HepG2 (cell line): ENCODE results near the gene CD300A. TPM values are rescaled to one million over a fixed set of nuclear protein-coding genes. Genes with fewer than 3 reads are reported as not detected.

ENCODE experiments used
- ATF7 ChIP-seq, 2 experiments: fragments of 450-650 bp in 1 of 2; sonication (generic) in 1 of 2; formaldehyde crosslinking in 1 of 2; IDR thresholded peaks; 2 replicates each; pipeline versions ENCODE4 v1.4.0 to v1.6.1; 2016 to 2020; ENCODE audit warnings: antibody characterized with exemption in 1 of 2, mild to moderate bottlenecking in 1 of 2, missing genetic modification reagents in 1 of 2
- CBX5 ChIP-seq: sonication (generic); formaldehyde crosslinking; IDR thresholded peaks from 2 replicates; pipeline ENCODE4 v1.4.0; 2020; ENCODE audit warnings: missing genetic modification reagents, borderline replicate concordance
- HOXD1 ChIP-seq: sonication (generic); formaldehyde crosslinking; IDR thresholded peaks from 2 replicates; pipeline ENCODE4 v1.5.0; 2020; ENCODE audit warnings: missing genetic modification reagents
- MEIS2 ChIP-seq: sonication (generic); formaldehyde crosslinking; IDR thresholded peaks from 2 replicates; pipeline ENCODE4 v1.9.0; 2021; ENCODE audit warnings: mild to moderate bottlenecking, missing genetic modification reagents
- REL ChIP-seq: sonication (generic); formaldehyde crosslinking; conservative IDR thresholded peaks from 2 replicates; pipeline ENCODE4 v1.8.0; 2022; ENCODE audit warnings: mild to moderate bottlenecking, missing genetic modification reagents, moderate library complexity
- SMARCC2 ChIP-seq: fragments of 450-650 bp; IDR thresholded peaks from 2 replicates; pipeline ENCODE4 v1.6.1; 2017; ENCODE audit warnings: antibody characterized with exemption, mild to moderate bottlenecking
- TCF7 ChIP-seq: sonication (generic); IDR thresholded peaks from 2 replicates; pipeline ENCODE4 v1.6.1; 2016; ENCODE audit warnings: antibody characterized with exemption, low read depth
- TEAD2 ChIP-seq: sonication (generic); formaldehyde crosslinking; IDR thresholded peaks from 2 replicates; pipeline ENCODE4 v1.9.0; 2021; ENCODE audit warnings: missing genetic modification reagents
- ZNF10 ChIP-seq: sonication (generic); formaldehyde crosslinking; IDR thresholded peaks from 2 replicates; pipeline ENCODE4 v1.4.0; 2020; ENCODE audit warnings: mild to moderate bottlenecking, low read depth, missing genetic modification reagents, borderline replicate concordance
- ZNF256 ChIP-seq: sonication (generic); formaldehyde crosslinking; conservative IDR thresholded peaks from 2 replicates; pipeline ENCODE4 v1.4.0; 2020; ENCODE audit warnings: missing genetic modification reagents
- ZNF619 ChIP-seq: sonication (generic); formaldehyde crosslinking; IDR thresholded peaks from 2 replicates; pipeline ENCODE4 v1.4.0; 2020; ENCODE audit warnings: mild to moderate bottlenecking, missing genetic modification reagents
- ZNF672 ChIP-seq: sonication (generic); formaldehyde crosslinking; IDR thresholded peaks from 2 replicates; pipeline ENCODE4 v1.8.1; 2022; ENCODE audit warnings: missing genetic modification reagents
- ZNF766 ChIP-seq: sonication (generic); formaldehyde crosslinking; IDR thresholded peaks from 2 replicates; pipeline ENCODE4 v1.5.0; 2020; ENCODE audit warnings: missing genetic modification reagents, borderline replicate concordance
- ZSCAN25 ChIP-seq: sonication (generic); formaldehyde crosslinking; IDR thresholded peaks from 2 replicates; pipeline ENCODE4 v1.8.0; 2022; ENCODE audit warnings: mild to moderate bottlenecking, missing genetic modification reagents
- polyA plus RNA-seq, 8 experiments: library from polyadenylated mRNA; depleted of rRNA in 3 of 8; stranded (reverse) in 7 of 8; unstranded in 1 of 8; fragments of >200 nt; fragmentation: Illumina TruSeq in 4 of 8; extraction: Trizol in 4 of 8; gene quantifications; 2 replicates each; pipeline versions ENCODE4 v1.2.1 to v1.2.3, GENCODE V29; 2011 to 2016; ENCODE audit warnings: low read depth in 4 of 8, missing spikeins in 1 of 8, mixed read lengths in 1 of 8; ENCODE audit not compliant: insufficient read depth in 1 of 8
- total RNA-seq, 5 experiments: library from RNA; depleted of rRNA; stranded (reverse); fragments of >200 nt; fragmentation: Illumina TruSeq; extraction: Trizol; gene quantifications; 2 replicates each; pipeline ENCODE4 v1.2.3, GENCODE V29; 2016; ENCODE audit warnings: low read depth in 1 of 5
- TF ChIP-seq, protein P1 (sequence below): IDR thresholded peaks from 2 replicates; pipeline ENCODE4 v1.6.1; 2016; ENCODE audit warnings: low read depth, control low read depth
- TF ChIP-seq, protein P2 (sequence below): sonication (generic); formaldehyde crosslinking; IDR thresholded peaks from 2 replicates; pipeline ENCODE4 v1.4.0; 2020; ENCODE audit warnings: mild to moderate bottlenecking, missing genetic modification reagents, borderline replicate concordance
- TF ChIP-seq, protein P3 (sequence below): sonication (generic); formaldehyde crosslinking; IDR thresholded peaks from 2 replicates; pipeline ENCODE4 v1.5.1; 2020; ENCODE audit warnings: missing genetic modification reagents, mild to moderate bottlenecking, borderline replicate concordance
- TF ChIP-seq, protein P4 (sequence below): sonication (generic); formaldehyde crosslinking; IDR thresholded peaks from 2 replicates; pipeline ENCODE4 v1.5.0; 2020; ENCODE audit warnings: missing genetic modification reagents, mild to moderate bottlenecking, borderline replicate concordance
- TF ChIP-seq, protein P5 (sequence below): fragments of 450-650 bp; IDR thresholded peaks from 2 replicates; pipeline ENCODE4 v1.6.1; 2016

The CD300A gene
- total and polyA plus RNA-seq, 2 of the 13 experiments (the other 11 are each of a cell fraction or from before 2014, with no cell fraction given): not detected

DNA sequence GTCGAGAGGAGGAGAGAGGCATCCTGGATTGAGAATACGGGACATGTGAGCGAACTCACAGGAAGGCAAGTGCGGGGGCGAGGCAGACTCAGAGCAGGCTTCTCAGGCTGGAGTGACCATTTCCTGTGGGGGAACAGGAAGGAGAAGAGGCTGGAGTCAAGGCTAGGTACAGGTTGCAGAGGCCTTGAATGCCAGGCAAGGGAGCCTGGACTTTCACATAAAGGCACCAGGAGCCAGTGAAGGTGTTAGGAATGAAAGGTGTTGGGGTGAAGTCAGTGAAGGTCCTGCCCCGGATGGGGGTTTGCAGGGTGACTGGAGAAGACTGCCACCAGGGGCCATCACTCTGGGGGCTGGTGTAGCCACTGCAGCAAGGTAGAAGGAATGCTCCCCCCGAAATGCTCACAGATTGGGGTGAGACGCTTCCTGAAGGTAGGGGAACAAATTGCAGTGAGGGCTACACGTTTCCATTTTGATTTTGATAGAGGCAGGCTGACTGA lies 39.8 kb upstream of the CD300A start (continued):
- TF ChIP-seq, protein P1, sequence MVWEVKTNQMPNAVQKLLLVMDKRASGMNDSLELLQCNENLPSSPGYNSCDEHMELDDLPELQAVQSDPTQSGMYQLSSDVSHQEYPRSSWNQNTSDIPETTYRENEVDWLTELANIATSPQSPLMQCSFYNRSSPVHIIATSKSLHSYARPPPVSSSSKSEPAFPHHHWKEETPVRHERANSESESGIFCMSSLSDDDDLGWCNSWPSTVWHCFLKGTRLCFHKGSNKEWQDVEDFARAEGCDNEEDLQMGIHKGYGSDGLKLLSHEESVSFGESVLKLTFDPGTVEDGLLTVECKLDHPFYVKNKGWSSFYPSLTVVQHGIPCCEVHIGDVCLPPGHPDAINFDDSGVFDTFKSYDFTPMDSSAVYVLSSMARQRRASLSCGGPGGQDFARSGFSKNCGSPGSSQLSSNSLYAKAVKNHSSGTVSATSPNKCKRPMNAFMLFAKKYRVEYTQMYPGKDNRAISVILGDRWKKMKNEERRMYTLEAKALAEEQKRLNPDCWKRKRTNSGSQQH (CRISPR knock-in tag): no peak
- peak; percentile 42; the same call in 1 of the 2 replicates for TF ChIP-seq ZNF766 (CRISPR knock-in tag)
- 0 out of 2 replicates have a peak, but pooled peaks have one; percentile 18 for TF ChIP-seq HOXD1
- no peak for TF ChIP-seq SMARCC2
- TF ChIP-seq, protein P2, sequence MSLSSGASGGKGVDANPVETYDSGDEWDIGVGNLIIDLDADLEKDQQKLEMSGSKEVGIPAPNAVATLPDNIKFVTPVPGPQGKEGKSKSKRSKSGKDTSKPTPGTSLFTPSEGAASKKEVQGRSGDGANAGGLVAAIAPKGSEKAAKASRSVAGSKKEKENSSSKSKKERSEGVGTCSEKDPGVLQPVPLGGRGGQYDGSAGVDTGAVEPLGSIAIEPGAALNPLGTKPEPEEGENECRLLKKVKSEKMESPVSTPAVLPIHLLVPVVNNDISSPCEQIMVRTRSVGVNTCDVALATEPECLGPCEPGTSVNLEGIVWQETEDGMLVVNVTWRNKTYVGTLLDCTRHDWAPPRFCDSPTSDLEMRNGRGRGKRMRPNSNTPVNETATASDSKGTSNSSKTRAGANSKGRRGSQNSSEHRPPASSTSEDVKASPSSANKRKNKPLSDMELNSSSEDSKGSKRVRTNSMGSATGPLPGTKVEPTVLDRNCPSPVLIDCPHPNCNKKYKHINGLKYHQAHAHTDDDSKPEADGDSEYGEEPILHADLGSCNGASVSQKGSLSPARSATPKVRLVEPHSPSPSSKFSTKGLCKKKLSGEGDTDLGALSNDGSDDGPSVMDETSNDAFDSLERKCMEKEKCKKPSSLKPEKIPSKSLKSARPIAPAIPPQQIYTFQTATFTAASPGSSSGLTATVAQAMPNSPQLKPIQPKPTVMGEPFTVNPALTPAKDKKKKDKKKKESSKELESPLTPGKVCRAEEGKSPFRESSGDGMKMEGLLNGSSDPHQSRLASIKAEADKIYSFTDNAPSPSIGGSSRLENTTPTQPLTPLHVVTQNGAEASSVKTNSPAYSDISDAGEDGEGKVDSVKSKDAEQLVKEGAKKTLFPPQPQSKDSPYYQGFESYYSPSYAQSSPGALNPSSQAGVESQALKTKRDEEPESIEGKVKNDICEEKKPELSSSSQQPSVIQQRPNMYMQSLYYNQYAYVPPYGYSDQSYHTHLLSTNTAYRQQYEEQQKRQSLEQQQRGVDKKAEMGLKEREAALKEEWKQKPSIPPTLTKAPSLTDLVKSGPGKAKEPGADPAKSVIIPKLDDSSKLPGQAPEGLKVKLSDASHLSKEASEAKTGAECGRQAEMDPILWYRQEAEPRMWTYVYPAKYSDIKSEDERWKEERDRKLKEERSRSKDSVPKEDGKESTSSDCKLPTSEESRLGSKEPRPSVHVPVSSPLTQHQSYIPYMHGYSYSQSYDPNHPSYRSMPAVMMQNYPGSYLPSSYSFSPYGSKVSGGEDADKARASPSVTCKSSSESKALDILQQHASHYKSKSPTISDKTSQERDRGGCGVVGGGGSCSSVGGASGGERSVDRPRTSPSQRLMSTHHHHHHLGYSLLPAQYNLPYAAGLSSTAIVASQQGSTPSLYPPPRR (CRISPR knock-in tag): peak; percentile 36; the same call in 1 of the 2 replicates
- no peak for TF ChIP-seq TCF7
- no peak for TF ChIP-seq ZSCAN25
- no peak for TF ChIP-seq TEAD2 (CRISPR knock-in tag)
- no peak for TF ChIP-seq ZNF672 (CRISPR knock-in tag)
- no peak for TF ChIP-seq CBX5 (CRISPR knock-in tag)
- TF ChIP-seq MEIS2 (CRISPR knock-in tag): peak; percentile 36; the same call in 1 of the 2 replicates
- no peak for TF ChIP-seq ZNF10 (CRISPR knock-in tag)
- TF ChIP-seq, protein P3, sequence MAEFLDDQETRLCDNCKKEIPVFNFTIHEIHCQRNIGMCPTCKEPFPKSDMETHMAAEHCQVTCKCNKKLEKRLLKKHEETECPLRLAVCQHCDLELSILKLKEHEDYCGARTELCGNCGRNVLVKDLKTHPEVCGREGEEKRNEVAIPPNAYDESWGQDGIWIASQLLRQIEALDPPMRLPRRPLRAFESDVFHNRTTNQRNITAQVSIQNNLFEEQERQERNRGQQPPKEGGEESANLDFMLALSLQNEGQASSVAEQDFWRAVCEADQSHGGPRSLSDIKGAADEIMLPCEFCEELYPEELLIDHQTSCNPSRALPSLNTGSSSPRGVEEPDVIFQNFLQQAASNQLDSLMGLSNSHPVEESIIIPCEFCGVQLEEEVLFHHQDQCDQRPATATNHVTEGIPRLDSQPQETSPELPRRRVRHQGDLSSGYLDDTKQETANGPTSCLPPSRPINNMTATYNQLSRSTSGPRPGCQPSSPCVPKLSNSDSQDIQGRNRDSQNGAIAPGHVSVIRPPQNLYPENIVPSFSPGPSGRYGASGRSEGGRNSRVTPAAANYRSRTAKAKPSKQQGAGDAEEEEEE (CRISPR knock-in tag): no peak
- TF ChIP-seq ATF7 (IDR thresholded peaks at IDR 0.05): no peak
- no peak; the same call in 1 of the 2 replicates for TF ChIP-seq ATF7 (CRISPR knock-in tag; IDR thresholded peaks at IDR 0.05)
- no peak for TF ChIP-seq REL (CRISPR knock-in tag)
- TF ChIP-seq, protein P4, sequence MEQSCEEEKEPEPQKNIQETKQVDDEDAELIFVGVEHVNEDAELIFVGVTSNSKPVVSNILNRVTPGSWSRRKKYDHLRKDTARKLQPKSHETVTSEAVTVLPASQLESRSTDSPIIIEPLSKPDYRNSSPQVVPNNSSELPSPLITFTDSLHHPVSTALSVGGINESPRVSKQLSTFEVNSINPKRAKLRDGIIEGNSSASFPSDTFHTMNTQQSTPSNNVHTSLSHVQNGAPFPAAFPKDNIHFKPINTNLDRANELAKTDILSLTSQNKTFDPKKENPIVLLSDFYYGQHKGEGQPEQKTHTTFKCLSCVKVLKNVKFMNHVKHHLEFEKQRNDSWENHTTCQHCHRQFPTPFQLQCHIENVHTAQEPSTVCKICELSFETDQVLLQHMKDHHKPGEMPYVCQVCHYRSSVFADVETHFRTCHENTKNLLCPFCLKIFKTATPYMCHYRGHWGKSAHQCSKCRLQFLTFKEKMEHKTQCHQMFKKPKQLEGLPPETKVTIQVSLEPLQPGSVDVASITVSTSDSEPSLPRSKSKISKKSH (CRISPR knock-in tag): no peak
- peak; percentile 23; the same call in 1 of the 2 replicates for TF ChIP-seq ZNF256 (CRISPR knock-in tag)
- TF ChIP-seq, protein P5, sequence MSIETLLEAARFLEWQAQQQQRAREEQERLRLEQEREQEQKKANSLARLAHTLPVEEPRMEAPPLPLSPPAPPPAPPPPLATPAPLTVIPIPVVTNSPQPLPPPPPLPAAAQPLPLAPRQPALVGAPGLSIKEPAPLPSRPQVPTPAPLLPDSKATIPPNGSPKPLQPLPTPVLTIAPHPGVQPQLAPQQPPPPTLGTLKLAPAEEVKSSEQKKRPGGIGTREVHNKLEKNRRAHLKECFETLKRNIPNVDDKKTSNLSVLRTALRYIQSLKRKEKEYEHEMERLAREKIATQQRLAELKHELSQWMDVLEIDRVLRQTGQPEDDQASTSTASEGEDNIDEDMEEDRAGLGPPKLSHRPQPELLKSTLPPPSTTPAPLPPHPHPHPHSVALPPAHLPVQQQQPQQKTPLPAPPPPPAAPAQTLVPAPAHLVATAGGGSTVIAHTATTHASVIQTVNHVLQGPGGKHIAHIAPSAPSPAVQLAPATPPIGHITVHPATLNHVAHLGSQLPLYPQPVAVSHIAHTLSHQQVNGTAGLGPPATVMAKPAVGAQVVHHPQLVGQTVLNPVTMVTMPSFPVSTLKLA: no peak
- no peak for TF ChIP-seq ZNF619
